ENCODE data around the gene FAM200B.

The FAM200B gene

DNA sequence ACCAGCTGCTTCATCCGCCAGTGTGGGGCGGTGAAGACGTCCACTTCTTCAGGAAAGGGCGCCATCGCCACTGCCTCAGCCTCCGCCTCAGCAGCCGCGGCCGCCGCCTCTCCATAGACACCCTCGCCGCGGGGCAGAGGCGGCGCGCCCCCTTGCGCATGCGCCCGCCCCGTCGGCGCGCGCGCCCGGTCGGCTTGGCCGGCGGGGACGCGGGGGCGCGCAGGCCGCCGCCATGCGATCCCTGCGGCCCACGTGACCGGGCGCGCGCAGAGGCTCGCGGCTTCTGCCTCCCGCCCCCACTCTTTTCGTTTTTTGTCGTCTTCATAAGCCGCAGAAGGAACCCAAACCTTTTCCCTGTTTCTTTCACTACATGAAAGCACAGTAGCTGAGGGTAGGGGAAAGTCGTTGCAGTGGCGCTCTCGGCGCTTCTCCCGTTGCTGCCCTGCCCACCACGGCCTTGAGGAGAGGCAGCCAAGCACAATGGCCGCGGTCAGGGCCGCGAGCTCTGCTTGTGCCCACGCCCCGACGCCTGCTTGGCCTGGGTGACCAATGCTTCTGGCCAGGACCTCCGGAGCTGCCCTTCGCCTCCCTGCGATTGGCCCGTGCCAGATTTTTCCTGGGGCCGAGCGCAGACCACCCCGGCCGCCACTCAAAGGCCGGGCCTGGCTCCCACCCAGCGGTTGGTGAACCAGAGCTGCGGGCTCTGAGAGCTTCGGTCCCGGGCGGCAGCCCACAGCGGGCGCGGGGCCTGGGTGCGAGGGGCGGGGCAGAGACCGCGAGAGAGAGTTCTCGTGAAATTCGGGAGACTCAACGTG, 26.2 kb upstream of the FAM200B start, which contains the start of gene FBXL5:
FBXL5 (minus strand) TSS at position 135 of the 815 bp plus-strand sequence; CDS start at position 65, 70 bp downstream.
- peaks cover 19% of the 10 kb centered on the region for H3K4me1 ChIP-seq (ENCODE audit: control insufficient read depth, insufficient read depth, low read length)
- H3K4me3 ChIP-seq (ENCODE audit: low read depth, low read length), result peak within 1 kb of the TSS; percentile 71
- no peaks in the 10 kb centered on the region for H3K27me3 ChIP-seq (ENCODE audit: control insufficient read depth, insufficient read depth, low read length)
- no peaks in the 10 kb centered on the region for H3K9me3 ChIP-seq (ENCODE audit: control insufficient read depth, insufficient read depth, low read length)
- H3K36me3 ChIP-seq (ENCODE audit: control insufficient read depth, insufficient read depth, low read length), result no peaks in the 10 kb centered on the region
- peak within 1 kb of the TSS; percentile 98 for H3K9ac ChIP-seq (ENCODE audit: low read depth, low read length)

DNA sequence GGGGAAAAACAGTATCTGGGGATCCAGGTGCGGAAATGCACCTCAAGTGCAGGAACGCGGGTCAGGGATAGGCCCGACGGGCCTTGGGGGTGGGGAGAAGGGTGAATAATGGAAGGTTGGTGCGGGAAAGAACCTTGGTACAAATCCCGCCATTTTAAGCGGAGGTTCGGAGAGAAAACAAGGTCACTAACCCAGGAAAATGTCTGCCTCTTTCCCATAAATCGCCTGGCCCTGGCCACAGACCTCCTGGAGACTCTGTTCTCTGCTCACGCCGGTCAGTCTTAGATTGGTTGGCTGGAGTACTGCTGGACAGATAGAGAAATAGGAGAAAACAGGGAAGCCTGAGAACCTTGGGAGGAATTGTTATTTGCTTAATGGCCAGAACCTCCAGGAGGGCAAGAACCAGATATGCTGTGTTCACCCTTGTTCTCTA, 25.6 kb upstream of the FAM200B start:
- Histone ChIP-seq H3K27me3 (ENCODE audit: control insufficient read depth, insufficient read depth, low read length) (no peaks in the 10 kb centered on the region), H3K9me3 (ENCODE audit: control insufficient read depth, insufficient read depth, low read length) (no peaks in the 10 kb centered on the region), H3K36me3 (ENCODE audit: control insufficient read depth, insufficient read depth, low read length) (no peaks in the 10 kb centered on the region), H3K9ac (ENCODE audit: low read depth, low read length) (peak overlapping the region; percentile 98), H3K4me3 (ENCODE audit: low read depth, low read length) (peak overlapping the region; percentile 71), H3K4me1 (ENCODE audit: control insufficient read depth, insufficient read depth, low read length) (peaks cover 19% of the 10 kb centered on the region)

DNA sequence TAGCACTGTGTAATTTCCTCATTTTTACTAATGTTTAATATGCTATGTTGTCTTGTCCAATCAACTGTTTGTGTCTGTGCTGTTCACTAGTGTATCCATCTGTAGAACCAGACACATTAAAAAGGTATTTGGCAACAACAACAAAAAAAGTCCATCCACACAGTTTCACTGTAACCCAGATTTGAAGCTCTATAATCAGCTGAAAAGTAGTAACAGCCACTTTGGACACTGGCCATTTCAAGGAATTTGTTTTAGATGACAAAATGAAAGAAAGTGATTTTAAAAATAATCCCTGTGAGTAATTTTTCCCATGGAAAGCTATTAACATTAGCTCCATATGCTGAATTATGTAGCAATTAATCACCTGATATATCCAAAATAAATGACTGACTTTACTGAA, 24.3 kb upstream of the FAM200B start:
- Histone ChIP-seq H3K9me3 (ENCODE audit: control insufficient read depth, insufficient read depth, low read length) (no peaks in the 10 kb centered on the region), H3K4me3 (ENCODE audit: low read depth, low read length) (no peak overlapping the region), H3K9ac (ENCODE audit: low read depth, low read length) (no peak overlapping the region), H3K27me3 (ENCODE audit: control insufficient read depth, insufficient read depth, low read length) (no peaks in the 10 kb centered on the region), H3K36me3 (ENCODE audit: control insufficient read depth, insufficient read depth, low read length) (no peaks in the 10 kb centered on the region), H3K4me1 (ENCODE audit: control insufficient read depth, insufficient read depth, low read length) (peaks cover 15% of the 10 kb centered on the region)

DNA sequence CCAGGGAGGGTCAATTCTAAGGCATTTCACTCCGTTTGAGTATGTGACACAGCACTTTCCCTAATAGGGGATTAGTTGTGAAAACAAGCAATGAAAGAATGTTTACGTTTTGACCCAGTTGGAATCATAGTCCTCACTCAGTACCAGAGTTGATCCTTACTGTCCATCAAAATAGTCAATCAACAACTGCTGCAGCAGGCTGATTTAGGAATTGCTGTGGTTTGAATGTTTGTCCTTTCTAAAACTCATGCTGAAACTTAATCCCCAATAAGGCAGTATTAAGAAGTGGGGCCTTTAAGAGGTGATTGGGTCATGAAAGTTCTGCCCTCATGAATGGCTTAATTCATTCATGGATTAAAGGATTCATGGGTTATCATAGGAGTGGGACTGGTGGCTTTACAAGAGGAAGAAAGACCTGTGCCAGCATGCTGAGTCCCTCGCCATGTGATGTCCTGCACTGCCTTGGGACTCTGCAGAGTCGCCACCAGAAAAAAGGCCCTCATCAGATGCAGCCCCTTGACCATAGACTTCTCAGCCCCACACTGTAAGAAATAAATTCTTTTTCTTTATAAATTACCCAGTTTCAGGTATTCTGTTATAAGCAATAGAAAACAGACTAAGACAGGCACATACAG, 23.4 kb upstream of the FAM200B start:
- Histone ChIP-seq H3K27me3 (ENCODE audit: control insufficient read depth, insufficient read depth, low read length) (no peaks in the 10 kb centered on the region), H3K4me1 (ENCODE audit: control insufficient read depth, insufficient read depth, low read length) (peaks cover 11% of the 10 kb centered on the region), H3K36me3 (ENCODE audit: control insufficient read depth, insufficient read depth, low read length) (no peaks in the 10 kb centered on the region), H3K9ac (ENCODE audit: low read depth, low read length) (no peak overlapping the region), H3K9me3 (ENCODE audit: control insufficient read depth, insufficient read depth, low read length) (no peaks in the 10 kb centered on the region), H3K4me3 (ENCODE audit: low read depth, low read length) (no peak overlapping the region)

DNA sequence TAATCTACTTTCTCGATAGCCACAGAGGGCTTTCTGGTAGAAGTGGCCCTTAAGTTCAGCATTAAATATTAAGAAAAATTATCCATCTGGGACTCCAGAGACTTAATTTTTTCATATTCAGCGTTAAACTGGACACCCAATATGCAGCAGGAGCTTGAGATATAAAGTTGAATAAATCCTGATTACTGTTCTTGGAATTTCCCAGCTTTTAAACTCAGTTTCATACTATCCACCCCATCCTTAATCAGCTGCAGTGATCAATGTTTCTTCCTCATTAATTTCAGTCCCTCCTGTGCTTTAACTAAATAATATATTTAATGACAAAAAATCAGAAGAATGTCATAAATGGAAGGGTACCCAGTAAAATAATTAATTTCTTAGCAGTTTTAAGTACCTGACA, 22.8 kb upstream of the FAM200B start:
- no peaks in the 10 kb centered on the region for H3K27me3 ChIP-seq (ENCODE audit: control insufficient read depth, insufficient read depth, low read length)
- no peaks in the 10 kb centered on the region for H3K9me3 ChIP-seq (ENCODE audit: control insufficient read depth, insufficient read depth, low read length)
- H3K4me3 ChIP-seq (ENCODE audit: low read depth, low read length), result no peak overlapping the region
- H3K9ac ChIP-seq (ENCODE audit: low read depth, low read length), result no peak overlapping the region
- H3K36me3 ChIP-seq (ENCODE audit: control insufficient read depth, insufficient read depth, low read length), result no peaks in the 10 kb centered on the region
- H3K4me1 ChIP-seq (ENCODE audit: control insufficient read depth, insufficient read depth, low read length), result peaks cover 6% of the 10 kb centered on the region

DNA sequence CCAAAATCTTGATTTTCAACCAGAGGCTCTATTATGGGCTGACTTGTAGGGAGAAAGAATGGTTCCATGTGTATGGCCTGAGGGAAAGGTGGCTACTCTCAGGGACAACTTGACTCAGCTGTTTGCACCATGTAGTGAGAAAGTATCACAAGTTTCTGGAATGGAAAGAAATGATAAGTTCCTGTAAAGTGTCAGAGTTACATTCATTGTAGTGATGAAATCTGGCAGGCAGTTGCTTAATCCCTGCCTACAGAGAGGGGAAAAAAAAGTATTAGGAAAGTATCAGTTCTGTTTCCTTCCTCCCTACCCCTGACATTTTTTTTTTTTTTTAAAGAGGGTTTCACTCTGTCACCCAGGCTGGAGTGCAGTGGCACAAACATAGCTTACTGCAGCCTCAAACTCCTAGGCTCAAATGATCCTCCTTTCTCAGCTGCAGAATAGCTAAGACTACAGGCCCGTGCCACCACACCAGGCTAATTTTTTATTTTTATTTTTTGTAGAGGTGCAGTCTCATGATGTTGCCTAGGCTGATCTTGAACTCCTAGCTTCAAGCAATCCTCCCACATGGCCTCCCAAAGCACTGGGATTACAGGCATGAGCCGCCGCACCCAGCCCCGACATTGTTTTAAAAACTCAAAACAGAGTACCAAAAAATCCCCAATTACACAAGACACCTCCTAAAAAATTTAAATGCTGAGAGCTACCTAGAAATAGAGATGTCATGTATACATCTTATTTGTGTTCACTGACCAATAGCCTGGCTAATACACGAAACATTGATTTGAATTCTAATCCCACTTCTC, 21.7 kb upstream of the FAM200B start:
- no peaks in the 10 kb centered on the region for H3K9me3 ChIP-seq (ENCODE audit: control insufficient read depth, insufficient read depth, low read length)
- no peaks in the 10 kb centered on the region for H3K27me3 ChIP-seq (ENCODE audit: control insufficient read depth, insufficient read depth, low read length)
- no peak overlapping the region for H3K9ac ChIP-seq (ENCODE audit: low read depth, low read length)
- no peaks in the 10 kb centered on the region for H3K36me3 ChIP-seq (ENCODE audit: control insufficient read depth, insufficient read depth, low read length)
- H3K4me1 ChIP-seq (ENCODE audit: control insufficient read depth, insufficient read depth, low read length), result peaks cover 5% of the 10 kb centered on the region
- no peak overlapping the region for H3K4me3 ChIP-seq (ENCODE audit: low read depth, low read length)

DNA sequence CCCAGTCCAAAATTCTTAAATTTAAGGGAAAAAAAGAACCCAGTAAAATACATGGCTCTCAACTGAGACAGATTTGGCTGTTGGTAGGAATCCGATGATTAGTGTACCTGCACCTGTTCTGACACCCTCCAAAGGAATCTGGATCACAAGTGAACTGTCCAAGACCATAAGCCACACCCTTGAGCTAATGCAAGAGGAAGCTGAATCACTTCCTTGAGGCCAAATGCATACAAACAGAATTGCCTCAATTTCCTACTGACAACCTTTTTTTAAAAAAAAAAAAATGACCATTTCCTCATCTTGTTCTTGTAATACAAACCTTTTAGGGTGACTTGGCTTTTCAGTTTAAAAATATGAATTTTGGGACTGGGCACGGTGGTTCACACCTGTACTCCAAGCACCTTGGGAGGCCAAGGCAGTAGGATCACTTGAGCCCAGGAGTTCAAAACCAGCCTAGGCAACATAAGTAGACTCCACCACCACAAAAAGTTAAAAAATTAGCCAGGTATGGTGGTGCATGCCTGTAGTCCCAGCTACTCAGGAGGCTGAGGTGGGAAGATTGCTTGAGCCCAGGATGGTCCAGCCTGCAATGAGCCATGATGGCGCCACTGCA, 15.8 kb upstream of the FAM200B start:
- no peak overlapping the region for H3K4me3 ChIP-seq (ENCODE audit: low read depth, low read length)
- no peaks in the 10 kb centered on the region for H3K4me1 ChIP-seq (ENCODE audit: control insufficient read depth, insufficient read depth, low read length)
- no peaks in the 10 kb centered on the region for H3K36me3 ChIP-seq (ENCODE audit: control insufficient read depth, insufficient read depth, low read length)
- no peaks in the 10 kb centered on the region for H3K9me3 ChIP-seq (ENCODE audit: control insufficient read depth, insufficient read depth, low read length)
- no peak overlapping the region for H3K9ac ChIP-seq (ENCODE audit: low read depth, low read length)
- no peaks in the 10 kb centered on the region for H3K27me3 ChIP-seq (ENCODE audit: control insufficient read depth, insufficient read depth, low read length)

DNA sequence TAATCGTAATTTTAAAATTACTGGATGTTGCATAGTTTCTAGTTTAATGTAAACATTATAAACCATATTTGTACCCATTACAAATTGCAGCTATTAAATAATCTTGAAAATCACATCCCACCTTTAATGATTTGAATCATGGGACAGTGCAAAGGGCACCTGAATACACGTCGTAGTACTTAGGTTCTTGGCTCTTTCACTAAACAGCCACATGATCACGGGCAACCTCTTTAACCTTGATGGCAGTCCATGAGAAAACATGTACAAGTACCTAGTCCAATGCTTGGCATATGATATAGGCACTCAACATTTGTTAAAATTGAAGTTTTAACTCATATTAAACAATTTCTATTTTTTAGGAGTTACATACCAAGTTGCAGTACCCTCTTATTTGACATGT, 14.6 kb upstream of the FAM200B start:
- Histone ChIP-seq H3K27me3 (ENCODE audit: control insufficient read depth, insufficient read depth, low read length) (no peaks in the 10 kb centered on the region), H3K36me3 (ENCODE audit: control insufficient read depth, insufficient read depth, low read length) (no peaks in the 10 kb centered on the region), H3K9me3 (ENCODE audit: control insufficient read depth, insufficient read depth, low read length) (no peaks in the 10 kb centered on the region), H3K4me3 (ENCODE audit: low read depth, low read length) (no peak overlapping the region), H3K4me1 (ENCODE audit: control insufficient read depth, insufficient read depth, low read length) (no peaks in the 10 kb centered on the region), H3K9ac (ENCODE audit: low read depth, low read length) (no peak overlapping the region)

DNA sequence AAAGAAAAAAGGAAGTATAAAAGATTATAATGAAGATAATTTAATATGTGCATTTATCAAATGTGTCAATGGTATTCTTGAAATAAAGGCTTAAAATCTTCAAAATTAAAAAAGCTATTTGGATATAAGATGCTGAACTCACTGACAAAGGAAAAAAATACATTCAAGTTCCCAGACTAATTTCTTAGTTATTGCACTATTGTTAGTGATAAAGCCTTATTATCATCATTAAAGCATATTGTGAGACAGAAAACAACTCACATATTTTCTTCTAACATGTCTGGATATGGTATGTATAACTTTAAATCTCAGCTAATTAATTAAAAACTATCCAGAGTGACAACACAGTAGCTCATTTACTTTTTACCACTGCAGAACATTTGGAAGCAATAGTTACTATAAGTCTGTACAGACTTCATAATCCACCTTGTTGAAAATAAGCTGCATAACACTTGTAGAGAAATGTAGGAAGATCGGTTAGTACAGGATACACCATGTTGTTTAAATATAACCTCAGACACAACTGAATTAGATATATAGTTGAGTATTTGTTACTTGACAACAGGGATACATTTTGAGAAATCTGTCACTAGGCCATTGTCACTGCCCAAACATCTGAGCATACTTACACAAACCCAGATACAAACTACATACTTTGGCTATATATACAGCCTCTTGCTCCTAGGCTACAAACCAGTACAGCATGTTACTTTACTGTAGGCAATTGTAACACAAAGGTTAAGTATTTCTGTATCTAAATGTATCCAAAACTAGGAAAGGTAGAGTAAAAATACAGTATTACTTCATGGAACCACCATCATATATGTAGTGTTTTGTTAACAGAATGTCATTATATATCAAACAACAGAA, 12.8 kb upstream of the FAM200B start:
- Histone ChIP-seq H3K9ac (ENCODE audit: low read depth, low read length) (no peak overlapping the region), H3K4me3 (ENCODE audit: low read depth, low read length) (no peak overlapping the region), H3K9me3 (ENCODE audit: control insufficient read depth, insufficient read depth, low read length) (no peaks in the 10 kb centered on the region), H3K36me3 (ENCODE audit: control insufficient read depth, insufficient read depth, low read length) (no peaks in the 10 kb centered on the region), H3K4me1 (ENCODE audit: control insufficient read depth, insufficient read depth, low read length) (no peaks in the 10 kb centered on the region), H3K27me3 (ENCODE audit: control insufficient read depth, insufficient read depth, low read length) (no peaks in the 10 kb centered on the region)

DNA sequence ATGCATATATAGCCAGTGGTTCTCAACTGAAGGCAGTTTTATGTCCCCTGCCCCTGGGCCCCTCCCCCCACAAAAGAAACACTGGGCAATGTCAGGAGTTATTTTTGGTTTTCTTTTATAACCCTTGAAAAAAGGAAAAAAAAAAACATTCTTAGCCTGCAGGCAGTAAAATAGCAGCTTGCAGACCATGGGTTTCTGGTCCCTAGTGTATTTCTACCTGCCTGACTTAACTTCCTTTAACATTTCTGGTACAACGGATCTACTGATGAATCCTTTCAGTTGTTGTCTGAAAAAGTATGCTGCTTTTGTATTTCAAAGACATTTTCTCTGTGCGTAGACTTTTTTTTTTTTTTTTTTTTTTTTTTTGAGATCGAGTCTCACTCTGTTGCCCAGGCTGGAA, 11.1 kb upstream of the FAM200B start:
- Histone ChIP-seq H3K9ac (ENCODE audit: low read depth, low read length) (no peak overlapping the region), H3K4me1 (ENCODE audit: control insufficient read depth, insufficient read depth, low read length) (no peaks in the 10 kb centered on the region), H3K4me3 (ENCODE audit: low read depth, low read length) (no peak overlapping the region), H3K36me3 (ENCODE audit: control insufficient read depth, insufficient read depth, low read length) (no peaks in the 10 kb centered on the region), H3K27me3 (ENCODE audit: control insufficient read depth, insufficient read depth, low read length) (no peaks in the 10 kb centered on the region), H3K9me3 (ENCODE audit: control insufficient read depth, insufficient read depth, low read length) (no peaks in the 10 kb centered on the region)

DNA sequence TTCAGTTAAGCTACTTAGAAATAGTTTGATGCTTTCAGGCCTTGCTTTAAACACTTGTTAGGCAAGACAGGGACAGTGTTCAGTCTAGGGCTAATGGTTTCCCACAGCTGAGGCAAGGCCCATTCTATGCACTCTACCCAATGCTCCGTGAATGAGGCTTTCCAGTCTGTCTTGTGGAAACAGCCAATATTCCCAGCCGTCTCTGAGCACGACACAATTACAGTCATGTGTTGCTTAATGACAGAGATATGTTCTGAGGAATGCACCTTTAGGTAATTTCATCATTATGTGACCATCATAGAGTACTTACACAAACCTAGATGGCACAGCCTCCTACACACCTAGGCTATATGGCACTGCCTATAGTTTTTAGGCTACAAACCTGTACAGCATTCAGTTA, 9.5 kb upstream of the FAM200B start:
- no peaks in the 10 kb centered on the region for H3K27me3 ChIP-seq (ENCODE audit: control insufficient read depth, insufficient read depth, low read length)
- no peak overlapping the region for H3K4me3 ChIP-seq (ENCODE audit: low read depth, low read length)
- H3K9ac ChIP-seq (ENCODE audit: low read depth, low read length), result no peak overlapping the region
- H3K4me1 ChIP-seq (ENCODE audit: control insufficient read depth, insufficient read depth, low read length), result no peaks in the 10 kb centered on the region
- H3K9me3 ChIP-seq (ENCODE audit: control insufficient read depth, insufficient read depth, low read length), result no peaks in the 10 kb centered on the region
- H3K36me3 ChIP-seq (ENCODE audit: control insufficient read depth, insufficient read depth, low read length), result no peaks in the 10 kb centered on the region

Measured in iPS-15b (cell line).